Measurements from ENCODE around the gene RGS3. TPM values are rescaled to one million over a fixed set of nuclear protein-coding genes. Genes with fewer than 3 reads are reported as not detected.

RGS3 gene
- total RNA-seq, 1 donor = 77.4 TPM

DNA sequence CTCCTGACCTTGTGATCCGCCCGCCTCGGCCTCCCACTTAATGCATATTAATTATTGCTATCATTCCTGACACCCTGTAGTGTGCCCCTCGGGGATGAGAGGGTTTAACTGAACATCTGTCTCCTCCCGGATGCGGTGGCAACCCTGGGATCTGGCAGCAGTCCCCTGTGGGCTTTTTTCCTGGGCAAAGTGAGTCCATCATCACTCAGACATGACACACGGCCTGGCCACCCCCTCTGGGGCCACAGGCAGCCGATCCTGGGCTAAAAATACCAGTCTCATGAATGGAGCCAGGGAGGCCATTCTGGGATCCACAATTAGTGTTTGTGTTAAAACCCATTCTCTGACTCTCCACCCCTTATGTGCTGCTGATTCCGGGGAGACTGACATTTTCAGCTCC is 161.2 kb downstream of the RGS3 start:
- peak; percentile 91 for DNase-seq (ENCODE audit: insufficient read length, low spot score, missing footprints)
- H3K36me3 ChIP-seq (ENCODE audit: insufficient read depth, low read length) = no peaks in the 10 kb centered on the region
- peak overlapping the region; percentile 92 for H3K27ac ChIP-seq (ENCODE audit: low read depth, low read length)
- H3K27me3 ChIP-seq (ENCODE audit: insufficient read depth, low read length) = no peaks in the 10 kb centered on the region
- no peaks in the 10 kb centered on the region for H3K9me3 ChIP-seq (ENCODE audit: low read depth, low read length)
- H3K4me2 ChIP-seq (ENCODE audit: insufficient read depth, low read length) = peak overlapping the region; percentile 58
- peaks cover 59% of the 10 kb centered on the region for H3K4me1 ChIP-seq (ENCODE audit: insufficient read depth, low read length)
- H3K79me2 ChIP-seq (ENCODE audit: insufficient read depth, low read length) = peaks cover 5% of the 10 kb centered on the region
- TF ChIP-seq, protein P1, sequence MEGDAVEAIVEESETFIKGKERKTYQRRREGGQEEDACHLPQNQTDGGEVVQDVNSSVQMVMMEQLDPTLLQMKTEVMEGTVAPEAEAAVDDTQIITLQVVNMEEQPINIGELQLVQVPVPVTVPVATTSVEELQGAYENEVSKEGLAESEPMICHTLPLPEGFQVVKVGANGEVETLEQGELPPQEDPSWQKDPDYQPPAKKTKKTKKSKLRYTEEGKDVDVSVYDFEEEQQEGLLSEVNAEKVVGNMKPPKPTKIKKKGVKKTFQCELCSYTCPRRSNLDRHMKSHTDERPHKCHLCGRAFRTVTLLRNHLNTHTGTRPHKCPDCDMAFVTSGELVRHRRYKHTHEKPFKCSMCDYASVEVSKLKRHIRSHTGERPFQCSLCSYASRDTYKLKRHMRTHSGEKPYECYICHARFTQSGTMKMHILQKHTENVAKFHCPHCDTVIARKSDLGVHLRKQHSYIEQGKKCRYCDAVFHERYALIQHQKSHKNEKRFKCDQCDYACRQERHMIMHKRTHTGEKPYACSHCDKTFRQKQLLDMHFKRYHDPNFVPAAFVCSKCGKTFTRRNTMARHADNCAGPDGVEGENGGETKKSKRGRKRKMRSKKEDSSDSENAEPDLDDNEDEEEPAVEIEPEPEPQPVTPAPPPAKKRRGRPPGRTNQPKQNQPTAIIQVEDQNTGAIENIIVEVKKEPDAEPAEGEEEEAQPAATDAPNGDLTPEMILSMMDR (IDR thresholded peaks at IDR 0.05; ENCODE audit: extremely low read depth, low read depth, low read length) = no peak
- peak overlapping the region; percentile 83 for H2AFZ ChIP-seq (ENCODE audit: low read length)
- H4K20me1 ChIP-seq (ENCODE audit: insufficient read depth, low read length) = no peaks in the 10 kb centered on the region
- H3K4me3 ChIP-seq (ENCODE audit: insufficient read depth, low read length) = peak overlapping the region; percentile 11

DNA sequence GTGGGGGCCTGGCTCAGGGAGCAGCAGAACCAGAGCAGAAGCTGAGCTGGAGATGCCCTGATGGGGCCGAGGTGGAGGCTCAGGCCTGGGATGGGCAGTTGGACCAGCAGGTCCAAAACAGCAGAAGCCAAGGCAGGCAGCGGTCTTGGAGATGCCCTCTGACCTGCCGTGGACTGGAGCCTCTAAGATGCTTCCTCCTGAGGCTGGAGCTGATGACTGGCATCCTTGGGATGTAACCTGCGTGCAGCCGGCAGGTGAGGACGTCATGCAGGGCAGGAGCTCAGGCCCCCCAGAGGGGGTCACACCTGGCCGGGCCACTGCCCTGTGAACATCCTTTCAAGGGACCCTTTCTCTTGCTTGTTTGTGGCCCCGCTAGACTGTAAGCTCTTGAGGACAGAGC is 162.0 kb downstream of the RGS3 start:
- Histone ChIP-seq H3K4me1 (ENCODE audit: insufficient read depth, low read length) (peaks cover 51% of the 10 kb centered on the region), H3K4me2 (ENCODE audit: insufficient read depth, low read length) (no peak overlapping the region), H2AFZ (ENCODE audit: low read length) (no peak overlapping the region)

DNA sequence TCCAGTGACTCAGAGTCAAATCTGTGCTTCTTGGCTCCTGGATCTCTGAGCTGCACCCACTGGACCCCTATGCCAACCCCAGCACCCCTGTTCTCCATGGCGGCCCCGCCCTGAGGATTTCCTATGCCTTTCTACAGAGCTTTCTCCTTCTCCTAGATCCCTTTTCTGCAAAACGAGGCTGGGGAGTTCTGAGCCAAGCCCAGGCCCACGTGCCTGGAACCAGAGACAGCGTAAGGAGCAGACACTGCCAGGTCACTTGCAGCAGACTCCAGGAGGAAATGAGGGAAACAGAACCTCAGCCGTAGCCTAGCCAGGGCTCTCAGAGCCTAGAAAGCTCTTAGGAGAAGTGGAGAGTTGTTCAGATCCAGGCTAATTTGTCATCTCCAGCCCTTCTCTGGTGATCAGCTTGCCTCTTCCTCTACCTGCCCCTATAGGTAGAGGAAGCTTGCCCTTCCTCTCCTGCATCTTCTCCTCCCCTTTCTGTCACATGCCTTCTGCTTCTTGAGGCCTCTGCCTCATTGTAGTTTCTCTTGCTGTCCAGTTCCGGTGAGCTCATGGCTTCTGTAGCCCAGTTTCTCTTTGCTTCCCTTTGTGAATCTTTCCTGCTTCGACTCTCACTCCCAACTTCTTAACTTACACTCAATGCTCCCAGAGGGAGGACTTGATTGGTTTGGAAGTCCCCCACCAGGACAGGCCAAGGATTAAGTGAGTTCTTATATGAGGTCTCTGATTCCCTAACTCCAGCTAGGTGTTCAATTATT is 163.4 kb downstream of the RGS3 start:
- Histone ChIP-seq H3K9me3 (ENCODE audit: low read depth, low read length) (no peaks in the 10 kb centered on the region), H3K4me3 (ENCODE audit: insufficient read depth, low read length) (no peak overlapping the region), H3K4me2 (ENCODE audit: insufficient read depth, low read length) (no peak overlapping the region), H4K20me1 (ENCODE audit: insufficient read depth, low read length) (no peaks in the 10 kb centered on the region), H3K4me1 (ENCODE audit: insufficient read depth, low read length) (peaks cover 45% of the 10 kb centered on the region), H3K27ac (ENCODE audit: low read depth, low read length) (no peak overlapping the region), H3K36me3 (ENCODE audit: insufficient read depth, low read length) (no peaks in the 10 kb centered on the region), H2AFZ (ENCODE audit: low read length) (peak overlapping the region; percentile 65), H3K27me3 (ENCODE audit: insufficient read depth, low read length) (no peaks in the 10 kb centered on the region), H3K79me2 (ENCODE audit: insufficient read depth, low read length) (no peaks in the 10 kb centered on the region)
- TF ChIP-seq, protein P1 (IDR thresholded peaks at IDR 0.05; ENCODE audit: extremely low read depth, low read depth, low read length) = no peak
- DNase-seq (ENCODE audit: insufficient read length, low spot score, missing footprints) = no peak

More for the DNA sequence above, 162.0 kb downstream of the RGS3 start:
- no peaks in the 10 kb centered on the region for H3K36me3 ChIP-seq (ENCODE audit: insufficient read depth, low read length)
- H4K20me1 ChIP-seq (ENCODE audit: insufficient read depth, low read length) = no peaks in the 10 kb centered on the region
- no peaks in the 10 kb centered on the region for H3K9me3 ChIP-seq (ENCODE audit: low read depth, low read length)
- TF ChIP-seq, protein P1 (IDR thresholded peaks at IDR 0.05; ENCODE audit: extremely low read depth, low read depth, low read length) = no peak
- H3K4me3 ChIP-seq (ENCODE audit: insufficient read depth, low read length) = no peak overlapping the region
- H3K27ac ChIP-seq (ENCODE audit: low read depth, low read length) = peak overlapping the region; percentile 92
- no peaks in the 10 kb centered on the region for H3K79me2 ChIP-seq (ENCODE audit: insufficient read depth, low read length)
- H3K27me3 ChIP-seq (ENCODE audit: insufficient read depth, low read length) = no peaks in the 10 kb centered on the region
- no peak for DNase-seq (ENCODE audit: insufficient read length, low spot score, missing footprints)

DNA sequence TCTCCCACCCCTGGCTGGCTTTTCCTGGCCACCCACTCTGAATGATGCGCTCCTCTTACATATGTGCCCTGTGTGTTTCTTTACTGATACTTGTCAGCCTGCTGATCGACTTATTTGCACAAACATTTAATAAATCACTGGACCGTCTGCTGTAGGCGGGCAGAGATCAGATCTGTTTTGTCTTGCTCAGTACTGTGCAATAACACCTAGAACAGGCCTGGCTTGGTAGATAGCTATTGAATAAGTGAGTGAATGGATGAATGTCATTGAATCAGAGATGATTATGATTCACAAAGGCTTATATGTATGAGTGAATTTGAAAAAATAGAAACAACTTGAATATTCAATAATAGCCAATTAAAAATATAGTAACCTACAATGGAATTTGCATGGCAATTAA is 165.1 kb downstream of the RGS3 start:
- H2AFZ ChIP-seq (ENCODE audit: low read length) = no peak overlapping the region
- no peaks in the 10 kb centered on the region for H3K36me3 ChIP-seq (ENCODE audit: insufficient read depth, low read length)
- H3K27ac ChIP-seq (ENCODE audit: low read depth, low read length) = no peak overlapping the region
- no peaks in the 10 kb centered on the region for H3K9me3 ChIP-seq (ENCODE audit: low read depth, low read length)
- H3K4me3 ChIP-seq (ENCODE audit: insufficient read depth, low read length) = no peak overlapping the region
- no peaks in the 10 kb centered on the region for H4K20me1 ChIP-seq (ENCODE audit: insufficient read depth, low read length)
- peaks cover 43% of the 10 kb centered on the region for H3K4me1 ChIP-seq (ENCODE audit: insufficient read depth, low read length)
- H3K27me3 ChIP-seq (ENCODE audit: insufficient read depth, low read length) = no peaks in the 10 kb centered on the region
- TF ChIP-seq, protein P1 (IDR thresholded peaks at IDR 0.05; ENCODE audit: extremely low read depth, low read depth, low read length) = no peak
- no peak overlapping the region for H3K4me2 ChIP-seq (ENCODE audit: insufficient read depth, low read length)
- no peaks in the 10 kb centered on the region for H3K79me2 ChIP-seq (ENCODE audit: insufficient read depth, low read length)
- DNase-seq (ENCODE audit: insufficient read length, low spot score, missing footprints) = no peak

Data from osteoblast (primary cell).